ENCODE results near the gene MPRIP. TPM values are rescaled to one million over a fixed set of nuclear protein-coding genes. Genes with fewer than 3 reads are reported as not detected.
A peak's percentile ranks its signal among the peaks of the same experiment; 100 is the strongest.

The MPRIP gene
- total and polyA plus RNA-seq, 2 donors (not counting 3 experiments of a cell fraction or from before 2014, with no cell fraction given) = 94.6 to 246 TPM

- intact Hi-C loops (cut with micrococcal nuclease) (loop anchor here (5.0 kb wide), 2 partner anchors 205 to 610 kb away; no protein-coding TSS in a partner anchor), dilution Hi-C loops (cut with MboI; ENCODE audit: extremely low pct_ligation_motif_present, low sequenced_read_pairs) (no loop called here)
- ChIA-PET CTCF (interaction anchor here (1.1 to 1.8 kb wide), 2 partner anchors 34 to 65 kb away, joined by 3 to 5 read pairs; no protein-coding TSS in a partner anchor), POLR2A (no interaction called here)
- TF ChIP-seq MYC (IDR thresholded peaks at IDR 0.05; ENCODE audit: low read depth, low read length) = no peak
- Histone ChIP-seq H3K36me3 (ENCODE audit: control insufficient read depth in 2 of 2, extremely low read depth in 1 of 2, insufficient read depth in 2 of 2, low read length in 2 of 2) (peaks cover 0 to 2% of the 10 kb centered on the region in 2 experiments), H3K27ac (ENCODE audit: insufficient read depth, low read depth, low read length) (no peak overlapping the region), H3K79me2 (ENCODE audit: control insufficient read depth, insufficient read depth, low read length) (no peaks in the 10 kb centered on the region), H3K4me1 (ENCODE audit: control insufficient read depth, extremely low read depth, insufficient read depth, low read length) (peaks cover 13% of the 10 kb centered on the region), H3K9ac (replicated peaks; ENCODE audit: extremely low read depth, insufficient read depth, low read length) (no peak overlapping the region), H4K20me1 (replicated peaks; ENCODE audit: control insufficient read depth, extremely low read depth, insufficient read depth, low read length) (no peaks in the 10 kb centered on the region), H3K4me3 (replicated peaks in 1 of 3; ENCODE audit: insufficient read depth in 1 of 3, low read depth in 1 of 3, low read length in 3 of 3) (no peak overlapping the region), H2AFZ (ENCODE audit: low read depth, low read length) (peak overlapping the region; percentile 32), H3K27me3 (ENCODE audit: control insufficient read depth in 2 of 2, insufficient read depth in 2 of 2, low read length in 2 of 2) (no peaks in the 10 kb centered on the region), H3K9me3 (replicated peaks; ENCODE audit: control insufficient read depth, insufficient read depth, low read length) (no peaks in the 10 kb centered on the region), H3K9me1 (replicated peaks; ENCODE audit: control insufficient read depth, extremely low read depth, insufficient read depth, low read length) (no peaks in the 10 kb centered on the region), H3K4me2 (ENCODE audit: insufficient read depth, low read length) (no peak overlapping the region)
- no peak for FAIRE-seq
- DNase-seq (ENCODE audit: low read depth, low spot score) = no peak
- BruUV-seq (replicated peaks) = no TSS peak
Observed at GRCh38 chr17:17206913-17207335, 164.7 kb downstream of the MPRIP start.

- FAIRE-seq (no peak), DNase-seq (ENCODE audit: low read depth, low spot score) (no peak)
- ChIA-PET CTCF (interaction anchor here (1.1 to 1.8 kb wide), 2 partner anchors 35 to 66 kb away, joined by 3 to 5 read pairs; no protein-coding TSS in a partner anchor), POLR2A (no interaction called here)
- no peaks in the 10 kb centered on the region for H3K9me3 ChIP-seq (replicated peaks; ENCODE audit: control insufficient read depth, insufficient read depth, low read length)
- no peaks in the 10 kb centered on the region for H3K79me2 ChIP-seq (ENCODE audit: control insufficient read depth, insufficient read depth, low read length)
- intact Hi-C loops (cut with micrococcal nuclease) = loop anchor here (5.0 kb wide), 2 partner anchors 206 to 609 kb away; no protein-coding TSS in a partner anchor
- no peak for TF ChIP-seq CTCF (IDR thresholded peaks at IDR 0.05; ENCODE audit: extremely low read depth in 1 of 2, insufficient read depth in 1 of 2, low read depth in 1 of 2, low read length in 2 of 2)
- no peak for TF ChIP-seq FOS (IDR thresholded peaks at IDR 0.05; ENCODE audit: borderline replicate concordance, insufficient read depth, low read length)
- no peak for TF ChIP-seq JUN (IDR thresholded peaks at IDR 0.05; ENCODE audit: borderline replicate concordance, insufficient read depth, insufficient read length, low read depth)
- no peak for TF ChIP-seq POLR2AphosphoS5 (IDR thresholded peaks at IDR 0.05; ENCODE audit: insufficient read depth, low read depth, low read length)
- no peak for TF ChIP-seq MYC (IDR thresholded peaks at IDR 0.05; ENCODE audit: low read depth, low read length)
- no peak for TF ChIP-seq EZH2 (IDR thresholded peaks at IDR 0.05; ENCODE audit: borderline replicate concordance, low read depth, low read length, severe bottlenecking)
- TF ChIP-seq GATA2 (IDR thresholded peaks at IDR 0.05; ENCODE audit: insufficient read depth, insufficient read length, low read depth, low read length) = no peak
- TF ChIP-seq MAX (IDR thresholded peaks at IDR 0.05; ENCODE audit: insufficient read depth, insufficient read length) = no peak
- TF ChIP-seq POLR2A (IDR thresholded peaks at IDR 0.05; ENCODE audit: low read depth, low read length) = no peak
- H3K4me3 ChIP-seq (replicated peaks in 1 of 3; ENCODE audit: insufficient read depth in 1 of 3, low read depth in 1 of 3, low read length in 3 of 3) = no peak overlapping the region
- H3K4me2 ChIP-seq (ENCODE audit: insufficient read depth, low read length) = no peak overlapping the region
- H3K27me3 ChIP-seq (ENCODE audit: control insufficient read depth in 2 of 2, insufficient read depth in 2 of 2, low read length in 2 of 2) = no peaks in the 10 kb centered on the region
- H3K9me1 ChIP-seq (replicated peaks; ENCODE audit: control insufficient read depth, extremely low read depth, insufficient read depth, low read length) = no peaks in the 10 kb centered on the region
- dilution Hi-C loops (cut with MboI; ENCODE audit: extremely low pct_ligation_motif_present, low sequenced_read_pairs) = no loop called here
- H2AFZ ChIP-seq (ENCODE audit: low read depth, low read length) = no peak overlapping the region
- no peaks in the 10 kb centered on the region for H4K20me1 ChIP-seq (replicated peaks; ENCODE audit: control insufficient read depth, extremely low read depth, insufficient read depth, low read length)
- peaks cover 0 to 5% of the 10 kb centered on the region in 2 experiments for H3K36me3 ChIP-seq (ENCODE audit: control insufficient read depth in 2 of 2, extremely low read depth in 1 of 2, insufficient read depth in 2 of 2, low read length in 2 of 2)
- H3K27ac ChIP-seq (ENCODE audit: insufficient read depth, low read depth, low read length) = no peak overlapping the region
- H3K4me1 ChIP-seq (ENCODE audit: control insufficient read depth, extremely low read depth, insufficient read depth, low read length) = peaks cover 13% of the 10 kb centered on the region
- no peak overlapping the region for H3K9ac ChIP-seq (replicated peaks; ENCODE audit: extremely low read depth, insufficient read depth, low read length)
- BruUV-seq (replicated peaks) = no TSS peak
Observed at GRCh38 chr17:17207998-17208397, 165.7 kb downstream of the MPRIP start.

All from endothelial cell of umbilical vein (primary cell).